ENCODE data around the gene PRKAR2B.

Gene PRKAR2B

DNA sequence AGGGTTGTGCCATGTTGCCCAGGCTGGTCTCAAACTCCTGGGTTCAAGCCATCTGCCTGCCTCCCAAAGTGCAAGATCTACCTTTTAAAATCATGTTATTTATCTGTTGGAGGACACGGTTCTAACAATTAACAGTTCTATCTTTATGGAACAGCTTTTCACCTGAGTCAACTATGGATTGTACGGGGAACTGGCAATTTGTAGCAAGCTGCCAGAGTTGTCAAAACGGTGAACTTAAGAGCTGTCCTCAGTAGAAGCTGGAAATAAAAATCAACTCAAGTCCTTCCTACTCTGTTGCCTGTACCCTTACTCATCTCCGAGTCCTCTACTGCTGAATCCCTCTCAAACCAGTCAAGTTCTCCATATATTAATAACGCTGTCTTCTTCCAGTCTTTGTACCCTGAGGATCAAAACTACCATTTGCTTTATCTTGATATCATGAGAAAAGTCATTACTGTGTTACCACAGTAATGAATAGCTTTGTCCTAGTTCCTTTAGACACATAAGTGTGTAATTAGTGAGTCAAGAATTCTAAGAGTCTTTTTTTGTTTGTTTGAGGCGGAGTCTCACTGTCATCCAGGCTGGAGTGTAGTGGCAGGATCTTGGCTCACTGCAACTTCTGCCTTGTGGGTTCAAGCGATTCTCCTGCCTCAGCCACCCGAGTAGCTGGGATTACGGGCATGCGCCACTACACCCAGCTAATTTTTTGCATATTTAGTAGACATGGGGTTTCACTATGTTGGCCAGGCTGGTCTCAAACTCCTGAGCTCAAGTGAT lies 152.5 kb downstream of the PRKAR2B start:
- Histone ChIP-seq H3K23ac (ENCODE audit: low read length) (no peak overlapping the region), H3K36me3 (ENCODE audit: control insufficient read depth in 1 of 2, insufficient read depth in 2 of 2, low read length in 2 of 2) (peaks cover 13 to 20% of the 10 kb centered on the region in 2 experiments), H2AFZ (ENCODE audit: insufficient read depth, low read length, poor library complexity) (no peak overlapping the region), H3K4me3 (ENCODE audit: low read depth, low read length) (no peak overlapping the region), H3K79me1 (ENCODE audit: low read length) (no peaks in the 10 kb centered on the region), H4K12ac (ENCODE audit: low read depth, low read length) (no peak overlapping the region), H4K91ac (ENCODE audit: low read depth, low read length) (no peak overlapping the region), H3K79me2 (ENCODE audit: control insufficient read depth, insufficient read depth, low read length, poor library complexity) (no peaks in the 10 kb centered on the region), H3K4me2 (ENCODE audit: low read length) (no peak overlapping the region), H3K9ac (ENCODE audit: low read length) (no peak overlapping the region), H3K18ac (ENCODE audit: low read length) (no peak overlapping the region), H2BK120ac (ENCODE audit: insufficient read depth, low read length, poor library complexity) (no peak overlapping the region), H3K9me3 (ENCODE audit: insufficient read depth, low read depth, low read length) (no peaks in the 10 kb centered on the region), H3K27ac (ENCODE audit: low read depth, low read length) (no peak overlapping the region), H2BK12ac (ENCODE audit: low read length) (no peak overlapping the region), H2AK5ac (ENCODE audit: low read length) (no peak overlapping the region), H4K8ac (ENCODE audit: low read depth, low read length) (no peak overlapping the region), H3K4me1 (ENCODE audit: control insufficient read depth in 1 of 2, insufficient read depth in 2 of 2, low read length in 2 of 2) (no peaks in the 10 kb centered on the region), H3K27me3 (ENCODE audit: insufficient read depth, low read length) (no peaks in the 10 kb centered on the region), H2BK5ac (ENCODE audit: low read depth, low read length, poor library complexity) (no peak overlapping the region), H3K14ac (ENCODE audit: low read length) (no peak overlapping the region), H3K4ac (ENCODE audit: low read depth, low read length) (no peak overlapping the region)
- no peak for DNase-seq
- no CpG with 5 or more reads among the region's 10 CpGs for WGBS (ENCODE audit: extremely low coverage, insufficient coverage, insufficient read length)

DNA sequence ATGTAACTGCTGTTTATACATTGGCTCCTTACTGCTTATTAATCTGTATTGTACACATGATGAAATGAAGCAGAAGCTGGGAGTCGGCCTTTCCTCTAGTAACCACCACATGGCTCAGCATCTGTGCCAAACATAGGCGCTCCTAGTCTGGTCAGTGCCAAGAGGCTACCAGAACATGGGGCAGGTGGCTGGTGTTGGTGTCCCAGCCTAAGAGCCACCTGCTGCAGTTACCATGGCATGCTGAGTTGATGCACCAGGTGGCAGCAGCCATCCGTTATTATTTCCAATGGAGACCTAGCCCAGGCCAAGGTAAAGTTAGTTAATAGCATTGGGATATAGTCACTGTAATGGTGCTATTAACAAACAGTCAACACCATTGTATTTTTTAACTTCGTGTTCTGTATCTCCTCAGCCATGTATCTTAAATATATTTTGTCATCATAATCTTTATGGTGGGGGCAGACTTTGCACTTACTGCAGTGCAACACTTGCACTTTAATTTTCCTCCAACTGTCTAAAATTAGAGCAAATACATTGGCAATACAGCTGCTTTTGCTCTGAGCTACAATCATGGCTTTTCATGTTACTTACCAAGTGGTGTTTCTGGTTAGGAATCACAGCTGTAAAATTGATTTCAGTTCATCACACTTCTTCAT lies 157.4 kb downstream of the PRKAR2B start:
- Histone ChIP-seq H3K14ac (ENCODE audit: low read length) (no peak overlapping the region), H2BK12ac (ENCODE audit: low read length) (no peak overlapping the region), H4K91ac (ENCODE audit: low read depth, low read length) (no peak overlapping the region), H3K4me2 (ENCODE audit: low read length) (no peak overlapping the region), H3K4me3 (ENCODE audit: low read depth, low read length) (no peak overlapping the region), H3K4ac (ENCODE audit: low read depth, low read length) (no peak overlapping the region), H3K9ac (ENCODE audit: low read length) (no peak overlapping the region), H2AK5ac (ENCODE audit: low read length) (no peak overlapping the region), H3K9me3 (ENCODE audit: insufficient read depth, low read depth, low read length) (no peaks in the 10 kb centered on the region), H2BK5ac (ENCODE audit: low read depth, low read length, poor library complexity) (no peak overlapping the region), H3K27ac (ENCODE audit: low read depth, low read length) (no peak overlapping the region), H4K12ac (ENCODE audit: low read depth, low read length) (no peak overlapping the region), H3K23ac (ENCODE audit: low read length) (no peak overlapping the region), H3K79me2 (ENCODE audit: control insufficient read depth, insufficient read depth, low read length, poor library complexity) (no peaks in the 10 kb centered on the region), H3K27me3 (ENCODE audit: insufficient read depth, low read length) (no peaks in the 10 kb centered on the region), H3K18ac (ENCODE audit: low read length) (no peak overlapping the region), H2AFZ (ENCODE audit: insufficient read depth, low read length, poor library complexity) (no peak overlapping the region), H3K36me3 (ENCODE audit: control insufficient read depth in 1 of 2, insufficient read depth in 2 of 2, low read length in 2 of 2) (peaks cover 6 to 16% of the 10 kb centered on the region in 2 experiments), H2BK120ac (ENCODE audit: insufficient read depth, low read length, poor library complexity) (no peak overlapping the region), H4K8ac (ENCODE audit: low read depth, low read length) (no peak overlapping the region), H3K4me1 (ENCODE audit: control insufficient read depth in 1 of 2, insufficient read depth in 2 of 2, low read length in 2 of 2) (no peaks in the 10 kb centered on the region), H3K79me1 (ENCODE audit: low read length) (no peaks in the 10 kb centered on the region)
- peak; percentile 31 to 70 for DNase-seq
- WGBS (ENCODE audit: extremely low coverage, insufficient coverage, insufficient read length), result no CpG with 5 or more reads among the region's 4 CpGs

DNA sequence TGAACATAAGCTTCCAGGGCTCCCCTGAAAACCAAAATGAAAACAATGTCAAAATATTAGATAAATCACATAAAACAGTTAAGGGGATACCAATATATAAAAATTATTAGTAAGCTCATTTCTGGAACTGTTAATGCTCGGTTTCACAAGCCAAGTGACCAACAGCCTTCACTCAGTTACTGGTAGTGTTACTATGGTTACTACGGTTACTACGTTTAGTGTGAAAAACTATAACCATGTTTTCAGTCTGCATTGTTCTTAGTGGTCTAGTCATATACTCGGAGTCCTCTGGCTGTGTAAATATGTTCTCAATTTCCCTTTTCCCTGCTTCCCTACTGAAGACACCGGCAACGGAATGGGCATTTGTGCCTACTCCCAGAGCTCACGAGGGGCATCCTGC lies 159.1 kb downstream of the PRKAR2B start:
- H3K4me2 ChIP-seq (ENCODE audit: low read length), result no peak overlapping the region

DNA sequence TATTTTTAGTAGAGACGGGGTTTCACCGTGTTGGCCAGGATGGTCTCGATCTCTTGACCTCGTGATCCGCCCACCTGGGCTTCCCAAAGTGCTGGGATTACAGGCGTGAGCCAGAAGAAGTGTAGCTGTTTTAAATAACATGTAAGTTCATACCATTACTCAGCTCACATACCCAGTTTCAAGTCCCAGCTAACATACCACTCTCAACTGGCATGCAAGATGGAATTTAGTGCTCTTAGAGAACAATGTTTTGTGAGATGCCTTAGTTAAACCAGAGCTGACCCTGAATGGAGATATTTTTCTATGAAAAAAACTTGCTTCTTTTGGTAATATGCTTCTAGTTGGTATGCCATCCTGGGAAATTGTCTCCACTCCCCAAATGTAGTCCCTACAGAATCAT lies 161.6 kb downstream of the PRKAR2B start:
- no peaks in the 10 kb centered on the region for H3K79me2 ChIP-seq (ENCODE audit: control insufficient read depth, insufficient read depth, low read length, poor library complexity)
- no peak overlapping the region for H2AFZ ChIP-seq (ENCODE audit: insufficient read depth, low read length, poor library complexity)
- H3K36me3 ChIP-seq (ENCODE audit: control insufficient read depth in 1 of 2, insufficient read depth in 2 of 2, low read length in 2 of 2), result peaks cover 11 to 14% of the 10 kb centered on the region in 2 experiments
- H3K18ac ChIP-seq (ENCODE audit: low read length), result no peak overlapping the region
- no peaks in the 10 kb centered on the region for H3K9me3 ChIP-seq (ENCODE audit: insufficient read depth, low read depth, low read length)
- H3K9ac ChIP-seq (ENCODE audit: low read length), result no peak overlapping the region
- H2BK120ac ChIP-seq (ENCODE audit: insufficient read depth, low read length, poor library complexity), result no peak overlapping the region
- WGBS (ENCODE audit: extremely low coverage, insufficient coverage, insufficient read length), result no CpG with 5 or more reads among the region's 6 CpGs
- H3K27ac ChIP-seq (ENCODE audit: low read depth, low read length), result no peak overlapping the region
- no peaks in the 10 kb centered on the region for H3K4me1 ChIP-seq (ENCODE audit: control insufficient read depth in 1 of 2, insufficient read depth in 2 of 2, low read length in 2 of 2)
- no peak overlapping the region for H3K14ac ChIP-seq (ENCODE audit: low read length)
- no peak overlapping the region for H4K91ac ChIP-seq (ENCODE audit: low read depth, low read length)
- no peak overlapping the region for H3K4me2 ChIP-seq (ENCODE audit: low read length)
- H3K79me1 ChIP-seq (ENCODE audit: low read length), result no peaks in the 10 kb centered on the region
- DNase-seq, result peak; percentile 41 to 75
- no peaks in the 10 kb centered on the region for H3K27me3 ChIP-seq (ENCODE audit: insufficient read depth, low read length)
- no peak overlapping the region for H2BK12ac ChIP-seq (ENCODE audit: low read length)
- no peak overlapping the region for H3K23ac ChIP-seq (ENCODE audit: low read length)
- H4K12ac ChIP-seq (ENCODE audit: low read depth, low read length), result no peak overlapping the region
- no peak overlapping the region for H3K4me3 ChIP-seq (ENCODE audit: low read depth, low read length)
- H4K8ac ChIP-seq (ENCODE audit: low read depth, low read length), result no peak overlapping the region
- H2AK5ac ChIP-seq (ENCODE audit: low read length), result no peak overlapping the region
- H3K4ac ChIP-seq (ENCODE audit: low read depth, low read length), result no peak overlapping the region
- no peak overlapping the region for H2BK5ac ChIP-seq (ENCODE audit: low read depth, low read length, poor library complexity)

More for the DNA sequence above, 159.1 kb downstream of the PRKAR2B start:
- no peak overlapping the region for H3K18ac ChIP-seq (ENCODE audit: low read length)
- no peak overlapping the region for H2BK5ac ChIP-seq (ENCODE audit: low read depth, low read length, poor library complexity)
- H4K91ac ChIP-seq (ENCODE audit: low read depth, low read length), result no peak overlapping the region
- no CpG with 5 or more reads among the region's 7 CpGs for WGBS (ENCODE audit: extremely low coverage, insufficient coverage, insufficient read length)
- H3K36me3 ChIP-seq (ENCODE audit: control insufficient read depth in 1 of 2, insufficient read depth in 2 of 2, low read length in 2 of 2), result peaks cover 9 to 15% of the 10 kb centered on the region in 2 experiments
- no peak for DNase-seq
- H3K27me3 ChIP-seq (ENCODE audit: insufficient read depth, low read length), result no peaks in the 10 kb centered on the region
- H3K27ac ChIP-seq (ENCODE audit: low read depth, low read length), result no peak overlapping the region
- H3K4me1 ChIP-seq (ENCODE audit: control insufficient read depth in 1 of 2, insufficient read depth in 2 of 2, low read length in 2 of 2), result no peaks in the 10 kb centered on the region
- no peak overlapping the region for H3K14ac ChIP-seq (ENCODE audit: low read length)
- no peaks in the 10 kb centered on the region for H3K79me2 ChIP-seq (ENCODE audit: control insufficient read depth, insufficient read depth, low read length, poor library complexity)
- no peak overlapping the region for H4K8ac ChIP-seq (ENCODE audit: low read depth, low read length)
- H3K4ac ChIP-seq (ENCODE audit: low read depth, low read length), result no peak overlapping the region
- H2BK120ac ChIP-seq (ENCODE audit: insufficient read depth, low read length, poor library complexity), result no peak overlapping the region
- no peak overlapping the region for H2BK12ac ChIP-seq (ENCODE audit: low read length)
- no peak overlapping the region for H3K4me3 ChIP-seq (ENCODE audit: low read depth, low read length)
- H3K9me3 ChIP-seq (ENCODE audit: insufficient read depth, low read depth, low read length), result no peaks in the 10 kb centered on the region
- no peak overlapping the region for H4K12ac ChIP-seq (ENCODE audit: low read depth, low read length)
- no peak overlapping the region for H2AFZ ChIP-seq (ENCODE audit: insufficient read depth, low read length, poor library complexity)
- H3K9ac ChIP-seq (ENCODE audit: low read length), result no peak overlapping the region
- H3K23ac ChIP-seq (ENCODE audit: low read length), result no peak overlapping the region
- no peak overlapping the region for H2AK5ac ChIP-seq (ENCODE audit: low read length)
- H3K79me1 ChIP-seq (ENCODE audit: low read length), result no peaks in the 10 kb centered on the region
